ENCODE measurements around the gene CUL3.
"Not testable (repeated sequence)": the region's sequence is repeated elsewhere in the genome, so short reads cannot be mapped to it uniquely, and the experiment has no call there.

Gene CUL3

GRCh38 chr2:224545884-224546644 is 39.1 kb downstream of the CUL3 start:
- in situ Hi-C loops (cut with MboI; ENCODE audit: low sequenced_read_pairs), result no loop called here

GRCh38 chr2:224543939-224544338 is 41.2 kb downstream of the CUL3 start:
- in situ Hi-C loops (cut with MboI; ENCODE audit: low sequenced_read_pairs), result no loop called here

DNA sequence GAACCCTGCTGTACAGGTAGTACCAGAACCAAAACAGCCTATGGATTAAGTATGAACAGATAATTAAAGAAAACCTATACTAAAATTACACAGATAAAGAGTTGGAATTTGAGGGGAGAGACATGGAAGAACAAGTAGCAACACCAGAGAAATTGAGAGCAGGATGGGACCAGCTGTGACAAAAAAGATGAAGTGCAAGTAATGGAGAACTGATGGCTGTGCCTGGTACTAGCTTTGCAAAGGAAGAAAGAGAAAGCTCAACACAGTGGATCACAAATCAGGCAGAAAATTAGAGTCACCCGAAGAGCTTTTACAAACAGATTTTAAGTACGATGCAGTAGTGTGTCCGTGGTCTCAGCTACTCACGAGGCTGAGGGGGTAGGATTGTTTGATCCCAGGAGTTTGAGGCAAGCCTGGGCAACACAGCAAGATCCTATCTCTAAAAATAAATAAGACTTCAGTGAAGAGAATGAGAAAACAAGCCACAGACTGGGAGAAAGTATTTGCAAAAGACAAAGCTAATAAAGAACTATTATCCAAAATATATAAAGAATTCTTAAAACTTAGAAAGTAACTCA is 46.5 kb downstream of the CUL3 start:
- in situ Hi-C loops (cut with MboI; ENCODE audit: low sequenced_read_pairs), result no loop called here

DNA sequence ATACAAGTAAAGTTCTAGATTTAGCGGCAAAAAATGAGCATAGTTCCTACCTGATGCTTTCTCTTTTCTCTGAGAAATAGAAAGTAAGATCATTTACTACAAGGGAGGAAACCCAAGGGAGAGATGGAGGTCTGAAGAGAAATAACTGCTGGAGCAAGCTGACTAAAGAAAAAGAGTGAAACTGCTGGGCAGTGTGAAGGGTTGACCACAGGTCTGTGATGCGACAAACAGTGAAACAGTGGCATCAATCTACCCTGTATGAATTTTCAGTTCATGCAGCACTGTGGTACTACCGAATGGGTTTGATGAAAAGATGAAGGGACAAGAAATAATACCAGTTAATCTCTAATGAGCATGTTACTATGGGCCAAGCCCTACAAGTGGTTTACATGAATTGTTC is 52.2 kb downstream of the CUL3 start:
- in situ Hi-C loops (cut with MboI; ENCODE audit: low sequenced_read_pairs), result no loop called here

DNA sequence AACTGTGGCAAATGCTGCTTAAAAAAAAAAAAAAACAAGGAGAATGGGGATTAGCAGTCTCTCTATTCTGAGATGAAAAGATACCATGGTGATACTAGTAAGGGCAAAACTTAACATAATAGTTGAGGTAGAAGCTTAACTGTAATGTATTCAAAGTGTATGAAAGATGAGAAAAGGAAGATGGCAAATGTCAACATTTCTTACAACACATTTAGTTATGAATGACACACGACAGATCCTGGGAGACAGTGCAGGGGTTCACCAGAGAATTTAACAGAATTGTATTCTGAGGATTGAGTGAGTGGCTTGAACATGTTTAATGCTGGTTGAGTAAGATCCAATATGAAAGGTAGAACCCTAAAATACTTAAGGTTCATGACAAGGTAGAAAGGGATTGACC is 52.7 kb downstream of the CUL3 start:
- in situ Hi-C loops (cut with MboI; ENCODE audit: low sequenced_read_pairs), result no loop called here

DNA sequence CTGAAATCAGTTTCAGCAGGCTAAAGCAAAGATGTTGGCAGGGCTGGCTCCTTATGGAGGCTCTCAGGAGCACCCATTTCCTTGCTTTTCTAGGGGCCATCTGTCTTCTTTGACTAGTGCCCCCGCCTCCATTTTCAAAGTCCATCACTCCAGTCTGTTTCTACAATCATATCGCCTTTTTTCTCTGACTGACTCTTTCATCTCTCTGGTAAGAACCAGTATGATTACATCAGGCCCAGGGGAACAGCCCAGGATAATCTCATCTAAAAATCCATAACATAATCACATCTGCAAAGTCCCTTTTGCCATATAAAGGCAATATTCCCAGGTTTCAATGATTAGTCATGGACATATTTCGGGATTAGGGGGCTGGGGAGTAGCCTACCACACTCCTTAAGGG is 57.0 kb downstream of the CUL3 start:
- in situ Hi-C loops (cut with MboI; ENCODE audit: low sequenced_read_pairs), result no loop called here

GRCh38 chr2:224525774-224526173 is 59.4 kb downstream of the CUL3 start:
- in situ Hi-C loops (cut with MboI; ENCODE audit: low sequenced_read_pairs), result no loop called here

DNA sequence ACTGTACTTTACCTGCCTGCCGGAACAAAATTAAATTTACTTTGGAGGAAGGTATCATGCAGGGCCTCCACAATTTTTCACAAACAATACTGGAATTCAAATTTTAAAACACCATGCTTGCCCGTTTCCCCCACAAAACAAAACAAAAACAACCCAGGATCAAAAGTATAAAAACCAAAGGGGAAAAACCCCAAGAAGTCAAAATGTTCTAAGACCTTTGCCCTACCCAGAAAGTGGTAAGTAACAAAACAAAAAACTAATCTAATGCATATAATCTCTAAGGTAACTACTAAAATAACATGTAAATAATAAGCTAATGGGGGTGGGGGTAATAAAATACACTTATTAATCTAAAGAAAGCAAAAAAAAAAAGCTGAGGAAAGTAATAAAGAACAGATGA is 60.5 kb downstream of the CUL3 start:
- in situ Hi-C loops (cut with MboI; ENCODE audit: low sequenced_read_pairs), result no loop called here

DNA sequence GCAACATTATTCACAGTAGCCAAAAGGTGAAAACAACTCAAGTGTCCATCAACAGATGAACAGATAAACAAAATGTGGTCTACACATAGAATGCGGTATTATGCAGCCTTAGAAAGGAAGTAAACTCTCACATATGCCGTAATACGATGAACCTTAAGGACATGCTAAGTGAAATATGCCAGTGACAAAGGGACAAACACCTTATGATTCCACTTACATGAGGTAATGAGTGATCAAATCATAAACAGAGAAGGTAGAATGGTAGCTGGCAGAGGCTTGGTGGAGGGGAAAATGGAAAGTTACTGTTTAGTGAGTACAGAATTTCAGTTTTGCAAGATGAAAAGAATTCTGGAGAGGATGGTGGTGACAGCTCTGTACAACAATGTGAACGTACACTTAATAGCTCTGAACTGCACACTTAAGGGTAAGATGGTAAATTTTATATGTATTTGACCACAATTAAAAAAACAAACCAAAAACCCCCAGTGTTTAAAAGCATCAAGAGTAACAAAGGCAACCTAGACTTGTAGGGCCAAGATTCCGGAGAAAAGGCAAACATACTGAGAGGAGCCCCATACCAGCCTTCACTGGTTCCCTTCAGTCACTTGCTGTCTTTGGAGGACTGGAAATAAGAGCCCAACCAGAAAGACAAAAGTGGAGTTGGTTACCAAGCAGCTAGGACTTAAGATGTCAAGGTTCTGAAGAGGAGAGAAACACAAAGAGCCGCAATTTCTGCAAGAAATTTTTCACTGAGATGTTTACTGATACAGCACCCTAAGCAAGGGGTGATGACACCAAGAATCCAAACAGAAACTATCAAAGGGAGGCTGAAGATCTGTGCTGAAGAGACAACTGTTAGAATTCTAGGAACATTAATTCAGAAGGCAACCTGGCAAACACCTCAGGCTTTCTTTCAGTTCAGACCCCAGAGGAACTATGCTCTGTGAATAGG is 61.3 kb downstream of the CUL3 start:
- in situ Hi-C loops (cut with MboI; ENCODE audit: low sequenced_read_pairs), result no loop called here

GRCh38 chr2:224522483-224522882 is 62.7 kb downstream of the CUL3 start:
- in situ Hi-C loops (cut with MboI; ENCODE audit: low sequenced_read_pairs), result not testable (repeated sequence)

DNA sequence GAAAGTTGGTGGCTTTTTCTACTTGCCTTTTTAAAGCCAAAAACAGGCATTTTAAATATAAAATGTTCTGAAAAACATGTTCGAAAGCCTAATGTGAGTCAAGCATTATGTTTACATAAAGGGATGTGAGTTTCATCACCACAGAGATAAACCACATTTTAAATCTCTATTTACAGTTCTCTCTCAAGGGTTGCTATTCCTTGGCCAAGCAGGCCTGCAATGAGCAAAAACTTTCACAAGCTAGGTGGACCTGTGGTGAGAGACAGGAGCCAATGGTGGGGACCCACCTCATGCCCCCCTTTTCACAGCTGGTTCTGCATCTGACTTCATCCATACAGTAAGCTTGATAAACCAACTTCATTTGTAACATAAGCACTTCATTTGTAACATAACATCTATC is 65.1 kb downstream of the CUL3 start:
- in situ Hi-C loops (cut with MboI; ENCODE audit: low sequenced_read_pairs), result no loop called here

DNA sequence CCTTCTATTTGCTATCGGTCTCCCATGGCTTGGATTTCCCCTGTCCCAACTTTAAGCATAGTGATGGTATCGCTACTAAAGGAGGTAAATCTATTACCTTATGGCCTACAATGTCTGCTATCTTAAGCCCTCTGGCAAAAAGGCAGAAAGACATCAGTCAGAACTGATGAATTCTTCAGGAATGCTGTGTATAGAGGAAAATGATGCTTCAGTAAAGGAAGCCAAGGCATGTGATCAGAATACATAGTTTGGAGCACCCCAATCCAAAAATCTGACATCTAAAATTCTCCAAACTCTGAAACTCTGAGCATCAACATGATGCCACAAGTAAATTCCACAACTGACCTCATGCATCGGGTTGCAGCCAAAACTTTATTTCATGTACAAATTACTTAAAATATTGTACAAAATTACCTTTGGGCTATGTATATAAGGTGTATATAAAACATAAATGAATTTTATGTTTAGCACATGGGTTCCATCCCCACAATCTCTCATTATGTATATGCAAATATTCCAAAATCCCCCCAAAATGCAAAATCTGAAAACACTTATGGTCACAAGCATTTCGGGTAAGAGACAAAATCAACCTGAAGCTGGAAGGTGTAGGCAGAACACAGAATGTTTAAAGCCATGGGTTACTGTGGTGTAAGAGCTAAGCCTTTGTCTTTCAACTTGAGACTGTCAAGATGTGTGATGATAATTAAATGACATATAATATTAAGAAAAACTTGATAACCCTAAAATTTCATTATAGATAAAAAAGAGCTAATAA is 66.2 kb downstream of the CUL3 start:
- in situ Hi-C loops (cut with MboI; ENCODE audit: low sequenced_read_pairs), result no loop called here

DNA sequence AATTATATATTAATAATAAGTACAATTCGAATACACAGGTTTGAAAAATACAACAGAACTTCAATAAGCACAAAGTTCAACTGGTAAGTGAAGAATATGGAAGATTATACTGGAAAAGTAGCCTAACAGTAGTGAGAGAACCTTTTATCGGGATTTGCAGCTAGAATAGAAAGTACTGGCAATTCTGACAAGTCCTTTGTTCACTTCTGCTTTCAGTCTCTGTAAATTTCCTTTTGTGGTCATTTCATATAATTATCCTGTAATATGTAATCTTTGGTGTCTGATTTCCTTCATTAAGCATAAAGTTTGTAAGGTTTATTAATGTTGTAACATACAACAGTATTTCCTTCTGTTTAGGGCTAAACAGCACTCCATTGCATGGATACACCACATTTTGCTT is 67.2 kb downstream of the CUL3 start:
- in situ Hi-C loops (cut with MboI; ENCODE audit: low sequenced_read_pairs), result no loop called here

GRCh38 chr2:224516393-224516792 is 68.8 kb downstream of the CUL3 start:
- in situ Hi-C loops (cut with MboI; ENCODE audit: low sequenced_read_pairs), result not testable (repeated sequence)

GRCh38 chr2:224513991-224514390 is 71.2 kb downstream of the CUL3 start:
- in situ Hi-C loops (cut with MboI; ENCODE audit: low sequenced_read_pairs), result no loop called here

DNA sequence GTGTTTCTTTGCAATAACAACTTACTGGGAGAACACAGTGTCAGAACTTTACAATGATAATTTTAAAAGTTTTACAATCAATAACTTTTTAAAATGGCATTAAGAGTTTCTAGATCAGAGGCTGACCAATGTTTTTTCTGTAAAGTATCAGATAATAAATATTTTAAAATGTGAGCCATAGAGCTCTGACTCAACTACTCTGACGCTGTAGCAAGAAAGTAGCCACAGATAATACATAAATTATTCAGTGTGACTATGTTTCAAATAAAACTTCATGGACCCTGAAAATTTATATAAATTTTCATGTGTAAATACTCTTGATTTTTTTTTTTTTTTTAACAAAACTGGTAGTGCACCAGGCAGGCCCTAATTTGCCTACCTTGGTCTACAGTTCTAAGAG is 77.4 kb downstream of the CUL3 start:
- in situ Hi-C loops (cut with MboI; ENCODE audit: low sequenced_read_pairs), result no loop called here

DNA sequence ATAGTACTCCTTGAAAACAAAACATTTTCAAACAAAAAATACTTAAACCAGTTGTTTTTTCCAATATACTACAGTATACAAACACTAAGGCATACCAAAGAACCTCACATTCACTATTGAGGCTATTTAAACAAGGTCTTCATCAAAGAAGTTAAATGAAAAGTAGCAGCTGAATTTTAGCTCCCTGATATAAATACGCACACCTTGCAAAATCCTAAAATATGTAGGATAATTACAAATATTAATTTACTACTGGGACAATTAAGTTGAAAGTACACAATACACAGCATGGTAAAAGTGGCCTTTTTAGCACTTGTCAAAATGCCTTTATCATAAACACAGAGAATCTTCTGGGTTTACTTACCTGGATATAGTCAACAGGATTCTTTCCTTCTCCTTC is 78.7 kb downstream of the CUL3 start:
- in situ Hi-C loops (cut with MboI; ENCODE audit: low sequenced_read_pairs), result no loop called here

DNA sequence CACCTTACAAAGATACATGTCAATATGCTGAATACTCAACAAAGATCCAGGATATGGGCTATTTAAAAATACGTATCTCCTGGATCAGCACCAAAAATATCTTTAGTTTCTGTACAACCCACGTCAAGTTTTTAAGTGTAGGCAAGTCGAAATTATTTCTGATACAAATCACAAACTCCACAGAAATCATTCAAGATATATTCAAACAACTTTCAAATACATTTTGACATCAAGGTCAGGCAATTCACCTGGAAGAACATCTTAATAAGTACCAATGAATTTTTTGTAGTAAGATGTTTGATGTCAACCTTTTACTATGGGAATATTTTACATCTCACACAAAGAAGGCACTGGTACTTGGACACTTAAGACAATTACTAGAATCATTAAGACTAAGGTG is 86.2 kb downstream of the CUL3 start:
- in situ Hi-C loops (cut with MboI; ENCODE audit: low sequenced_read_pairs), result no loop called here

- in situ Hi-C loops (cut with MboI; ENCODE audit: low sequenced_read_pairs), result no loop called here
Observed at GRCh38 chr2:224492531-224492930, 92.6 kb downstream of the CUL3 start.

- in situ Hi-C loops (cut with MboI; ENCODE audit: low sequenced_read_pairs), result not testable (repeated sequence)
Observed at GRCh38 chr2:224487940-224488339, 97.2 kb downstream of the CUL3 start.

All from HL-60/S4 treated with phorbol 12-myristate 13-acetate at 8.2 ng/mL for 4 days and 3 days (cell line).